Astrocyte of the cerebellum (primary cell): ENCODE results near the gene ABHD17A.
A peak's percentile ranks its signal among the peaks of the same experiment; 100 is the strongest.

Source experiments
- DNase-seq: peaks from one replicate; pipeline ENCODE4 v3.0.0-alpha.2; 2011; ENCODE audit warnings: low read depth
- H3K4me3 ChIP-seq: 2 replicates; pipeline ENCODE4 v1.5.1; 2011; ENCODE audit warnings: mild to moderate bottlenecking, low read depth, low read length, moderate library complexity
- in situ Hi-C: cut with HindIII; loops from 2 replicates; pipeline ENCODE4 v1.10.0; 2017; ENCODE audit warnings: low sequenced_read_pairs
- TF ChIP-seq, protein P1 (sequence below): IDR thresholded peaks from 2 replicates; pipeline ENCODE4 v1.5.1; 2012; ENCODE audit warnings: low read length, low read depth, moderate library complexity, mild to moderate bottlenecking; ENCODE audit errors: missing control alignments

ABHD17A gene

DNA sequence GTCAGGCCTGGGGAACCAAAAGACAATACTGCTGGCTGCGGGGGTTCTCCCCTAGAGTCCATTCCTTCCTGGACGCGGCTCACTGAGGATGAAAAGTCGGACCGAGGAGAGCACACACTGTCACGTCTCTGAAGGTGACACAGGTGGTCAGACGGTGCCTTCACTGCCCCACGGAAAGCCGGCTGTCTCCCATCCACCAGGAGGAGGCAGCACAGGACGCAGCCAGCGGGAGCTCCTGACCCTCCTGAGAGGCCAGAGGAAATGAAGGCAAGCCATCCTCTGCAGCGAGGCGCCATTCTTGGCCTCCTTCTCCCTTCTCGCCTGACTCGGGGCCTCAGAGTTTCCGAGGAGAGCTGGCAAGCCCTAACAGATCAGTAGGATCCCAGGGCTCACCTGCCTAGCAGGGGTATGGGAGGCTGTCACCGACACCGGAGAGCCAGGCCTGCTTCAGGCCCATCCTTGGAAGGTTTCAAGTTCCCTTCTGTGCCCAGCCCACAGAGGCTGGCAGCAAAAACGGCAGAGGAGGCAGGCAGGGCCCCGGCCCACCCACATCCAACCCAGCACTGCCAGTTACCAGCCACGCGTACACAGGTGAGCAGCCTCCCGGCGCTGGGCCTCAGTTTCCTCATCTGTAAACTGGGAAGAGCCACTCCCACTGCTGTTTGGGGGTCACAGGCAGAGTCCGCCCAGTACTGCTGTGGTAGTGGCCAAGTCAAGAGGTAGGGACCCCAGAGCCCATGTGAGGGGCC, 41.5 kb downstream of the ABHD17A start:
- TF ChIP-seq, protein P1, sequence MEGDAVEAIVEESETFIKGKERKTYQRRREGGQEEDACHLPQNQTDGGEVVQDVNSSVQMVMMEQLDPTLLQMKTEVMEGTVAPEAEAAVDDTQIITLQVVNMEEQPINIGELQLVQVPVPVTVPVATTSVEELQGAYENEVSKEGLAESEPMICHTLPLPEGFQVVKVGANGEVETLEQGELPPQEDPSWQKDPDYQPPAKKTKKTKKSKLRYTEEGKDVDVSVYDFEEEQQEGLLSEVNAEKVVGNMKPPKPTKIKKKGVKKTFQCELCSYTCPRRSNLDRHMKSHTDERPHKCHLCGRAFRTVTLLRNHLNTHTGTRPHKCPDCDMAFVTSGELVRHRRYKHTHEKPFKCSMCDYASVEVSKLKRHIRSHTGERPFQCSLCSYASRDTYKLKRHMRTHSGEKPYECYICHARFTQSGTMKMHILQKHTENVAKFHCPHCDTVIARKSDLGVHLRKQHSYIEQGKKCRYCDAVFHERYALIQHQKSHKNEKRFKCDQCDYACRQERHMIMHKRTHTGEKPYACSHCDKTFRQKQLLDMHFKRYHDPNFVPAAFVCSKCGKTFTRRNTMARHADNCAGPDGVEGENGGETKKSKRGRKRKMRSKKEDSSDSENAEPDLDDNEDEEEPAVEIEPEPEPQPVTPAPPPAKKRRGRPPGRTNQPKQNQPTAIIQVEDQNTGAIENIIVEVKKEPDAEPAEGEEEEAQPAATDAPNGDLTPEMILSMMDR = no peak
- no peak overlapping the region for H3K4me3 ChIP-seq
- DNase-seq = no peak
- in situ Hi-C loops = no loop called here

DNA sequence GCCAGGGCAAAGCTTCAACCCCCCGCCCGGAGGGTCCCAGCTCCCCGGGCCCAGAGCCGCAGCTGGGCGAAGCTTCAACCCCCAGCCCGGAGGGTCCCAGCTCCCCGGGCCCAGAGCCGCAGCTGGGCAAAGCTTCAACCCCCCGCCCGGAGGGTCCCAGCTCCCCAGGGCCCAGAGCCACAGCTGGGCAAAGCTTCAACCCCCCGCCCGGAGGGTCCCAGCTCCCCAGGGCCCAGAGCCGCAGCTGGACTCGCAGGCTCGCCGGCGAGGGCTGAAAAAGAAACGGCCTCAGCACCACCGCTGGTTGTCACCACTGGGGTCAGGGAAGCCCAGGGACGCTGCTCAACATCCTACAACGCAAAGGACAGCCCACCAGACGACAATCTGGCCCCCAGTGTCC, 42.2 kb downstream of the ABHD17A start:
- TF ChIP-seq, protein P1 = no peak
- DNase-seq = no peak
- no peak overlapping the region for H3K4me3 ChIP-seq
- in situ Hi-C loops = no loop called here

DNA sequence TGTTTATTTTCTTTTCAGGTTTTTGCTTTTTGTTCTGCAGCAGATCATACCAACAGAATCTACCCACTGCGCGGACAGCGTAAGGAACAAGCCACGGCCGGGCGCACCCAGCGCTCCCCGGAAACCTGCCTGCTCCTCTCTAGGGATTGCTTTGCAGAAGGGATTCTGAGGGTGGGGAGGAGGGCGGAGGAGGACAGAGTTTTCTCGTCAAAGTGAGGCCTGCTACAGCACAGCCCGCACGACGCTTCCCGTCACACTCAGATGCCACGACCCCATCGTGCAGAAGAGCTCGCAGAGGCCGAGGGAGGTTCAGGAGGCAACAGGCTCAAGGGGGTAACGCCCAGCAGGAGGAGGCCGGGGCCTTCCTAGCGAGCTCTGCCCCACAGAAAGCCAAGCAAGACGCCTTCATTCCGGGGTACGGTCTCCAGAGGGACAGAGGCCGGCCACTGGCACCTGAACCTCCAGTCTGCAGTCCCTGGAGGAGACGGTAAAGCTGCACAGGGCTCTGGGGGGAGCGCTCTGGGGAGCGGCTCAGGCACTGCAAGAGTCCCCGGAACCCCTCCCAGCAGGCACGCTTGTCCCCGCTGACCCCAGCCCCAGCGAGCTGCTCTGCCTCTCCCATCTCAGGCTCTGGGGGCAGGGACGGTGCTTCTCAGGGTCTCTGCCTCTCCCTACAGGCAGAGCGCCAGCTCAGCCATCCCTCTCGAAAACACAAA, 43.9 kb downstream of the ABHD17A start:
- in situ Hi-C loops = no loop called here
- no peak for DNase-seq
- no peak overlapping the region for H3K4me3 ChIP-seq
- TF ChIP-seq, protein P1 = no peak

DNA sequence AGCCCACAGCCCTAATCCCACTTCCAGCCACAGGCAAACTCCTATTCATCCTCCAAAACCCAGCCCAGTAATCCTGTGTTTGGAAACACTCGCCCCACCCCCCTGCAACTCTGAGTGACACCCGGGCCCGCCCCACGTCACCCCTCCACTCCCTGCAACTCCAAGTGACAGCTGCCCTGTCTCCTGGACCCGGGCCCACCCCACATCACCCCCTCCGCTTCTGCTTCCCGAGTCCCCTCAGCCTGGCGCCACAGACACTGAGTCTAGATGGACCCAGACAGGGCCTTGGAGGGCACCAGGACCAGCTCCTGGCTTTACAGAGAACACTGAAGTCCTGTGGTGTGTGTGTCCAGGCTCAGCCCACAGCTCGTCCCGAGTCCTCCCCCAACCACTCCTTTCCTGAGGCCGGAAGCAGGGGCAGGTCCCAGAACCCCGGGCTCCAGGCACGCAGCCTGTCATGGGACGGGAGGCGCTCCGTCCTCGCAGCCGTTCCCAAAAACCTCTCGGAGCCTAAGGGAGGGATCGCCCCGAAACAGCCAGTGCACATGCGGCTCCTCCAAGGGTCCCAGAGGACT, 44.7 kb downstream of the ABHD17A start:
- H3K4me3 ChIP-seq = no peak overlapping the region
- no peak for DNase-seq
- in situ Hi-C loops = no loop called here
- TF ChIP-seq, protein P1 = no peak

DNA sequence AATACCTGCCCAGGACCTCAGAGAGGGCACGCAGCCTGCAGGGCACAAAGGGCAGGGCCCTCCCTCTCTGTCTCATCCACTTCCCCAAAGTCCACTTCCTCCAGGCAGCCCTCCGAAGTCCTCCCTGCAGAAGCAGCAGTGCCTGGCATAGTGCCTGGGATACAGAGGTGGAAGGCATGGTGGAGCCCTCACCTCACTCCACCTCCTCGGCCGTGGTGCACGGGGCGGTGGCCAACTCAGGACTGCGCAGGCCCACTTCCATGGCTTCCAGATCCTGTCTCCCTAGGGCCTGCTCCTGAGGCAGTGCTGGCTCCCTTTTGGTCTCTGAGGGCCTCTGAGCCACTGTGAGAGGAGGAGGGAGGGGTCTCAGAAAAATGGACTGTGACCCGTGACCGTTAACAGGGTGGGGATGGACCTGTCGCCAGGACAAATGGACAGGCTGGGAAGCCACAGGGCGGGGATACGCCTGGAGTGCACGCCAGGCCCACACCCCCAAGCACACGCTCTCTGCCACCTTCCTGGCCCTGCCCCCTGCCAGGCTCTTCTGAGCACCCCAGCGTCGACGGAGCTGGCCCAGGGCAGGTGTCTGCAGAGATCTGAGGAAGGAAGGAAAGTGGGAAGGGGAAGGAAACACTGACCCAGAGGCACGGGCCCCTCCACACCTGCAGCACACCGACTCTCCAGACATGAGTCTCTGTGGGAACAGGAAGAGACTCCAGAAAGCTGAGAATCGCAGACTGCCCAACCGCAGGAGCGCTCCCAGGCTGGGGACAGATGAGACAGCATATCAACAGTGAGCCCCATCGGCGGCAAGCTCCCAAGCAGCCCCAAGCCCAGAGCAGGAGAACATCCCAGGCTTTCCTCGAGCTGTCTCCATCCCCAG, 45.4 kb downstream of the ABHD17A start:
- H3K4me3 ChIP-seq = no peak overlapping the region
- DNase-seq = no peak
- in situ Hi-C loops = no loop called here
- TF ChIP-seq, protein P1 = no peak

DNA sequence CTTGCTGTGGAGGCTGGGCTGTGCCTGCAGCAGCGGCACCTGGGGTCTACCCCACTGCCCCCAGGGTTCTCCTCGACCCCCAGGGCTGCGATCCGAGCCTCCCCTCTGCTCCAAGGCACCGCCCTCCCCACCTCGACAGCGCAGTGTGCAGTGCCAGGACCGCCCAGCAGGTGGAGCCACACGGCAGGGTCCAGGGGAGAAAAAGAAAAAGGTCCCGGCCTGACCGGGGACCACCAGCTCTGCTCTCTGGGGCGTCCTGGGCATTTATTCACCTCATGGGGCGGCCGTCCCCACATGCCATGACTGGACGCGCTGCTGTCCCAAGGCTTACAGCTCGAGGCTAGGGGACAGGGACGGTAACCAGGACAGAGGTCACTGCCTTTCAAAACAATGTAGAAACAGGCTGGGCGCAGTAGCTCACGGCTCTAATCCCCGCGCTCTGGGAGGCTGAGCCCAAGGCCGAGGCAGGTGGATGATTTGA, 47.6 kb downstream of the ABHD17A start:
- TF ChIP-seq, protein P1 = peak; percentile 98
- no peak for DNase-seq
- in situ Hi-C loops = no loop called here
- H3K4me3 ChIP-seq = no peak overlapping the region
